Vagina (tissue), 2 donors: ENCODE measurements around the gene KAZN. TPM values are rescaled to one million over a fixed set of nuclear protein-coding genes. Genes with fewer than 3 reads are reported as not detected.
A peak's percentile ranks its signal among the peaks of the same experiment; 100 is the strongest.

Source experiments
- DNase-seq, 2 donors: peaks; one replicate each; pipeline ENCODE4 v3.0.0-alpha.2; 2017; ENCODE audit errors: extremely low spot score in 2 of 2
- H3K27ac ChIP-seq: fragments of 200-600 bp; sonication (generic); one replicate; pipeline ENCODE4 v1.5.1; 2019
- H3K27me3 ChIP-seq: fragments of 200-600 bp; sonication (generic); one replicate; pipeline ENCODE4 v1.5.1; 2019
- H3K36me3 ChIP-seq, 2 donors: fragments of 200-600 bp; sonication (generic); one replicate each; pipeline ENCODE4 v1.5.1; 2017 to 2019
- H3K4me1 ChIP-seq: fragments of 200-600 bp; sonication (generic); one replicate; pipeline ENCODE4 v1.5.1; 2019
- H3K4me3 ChIP-seq, 2 donors: fragments of 200-600 bp; sonication (generic); 1 replicate in 1 of 2; 2 replicates in 1 of 2; pipeline ENCODE4 v1.5.1; 2016 to 2019
- H3K9me3 ChIP-seq: fragments of 200-600 bp; sonication (generic); one replicate; pipeline ENCODE4 v1.5.1; 2019
- POLR2A ChIP-seq, 2 donors: fragments of 450-650 bp; IDR thresholded peaks; one replicate each; pipeline ENCODE4 v1.6.1; 2017; ENCODE audit warnings: antibody characterized with exemption in 2 of 2, mild to moderate bottlenecking in 2 of 2, moderate library complexity in 2 of 2
- POLR2AphosphoS5 ChIP-seq, 2 donors: sonication (generic); formaldehyde crosslinking; IDR thresholded peaks; one replicate each; pipeline ENCODE4 v1.9.0; 2017; ENCODE audit warnings: antibody characterized with exemption in 2 of 2, mild to moderate bottlenecking in 2 of 2, low read depth in 1 of 2; ENCODE audit not compliant: insufficient read depth in 1 of 2
- intact Hi-C: fragments of 100-400 bp; cut with DNase I; formaldehyde crosslinking; loops from one replicate; pipeline ENCODE4 v1.15.1; 2023
- total RNA-seq: library from RNA; depleted of rRNA; stranded (reverse); fragments of >200 nt; gene quantifications from one replicate; pipeline ENCODE4 v1.2.3, GENCODE V29; 2016
- TF ChIP-seq, protein P1 (sequence below), 3 experiments: fragments of 450-650 bp in 2 of 3; fragments of 200-600 bp in 1 of 3; sonication (generic) in 1 of 3; IDR thresholded peaks; one replicate each; pipeline ENCODE4 v1.5.1; 2017 to 2019; ENCODE audit warnings: antibody characterized with exemption in 3 of 3, mild to moderate bottlenecking in 2 of 3, moderate library complexity in 2 of 3

KAZN gene
- total RNA-seq, 1 donor from 2014 or later = 29.5 TPM

GRCh38 chr1:14822996-14823395 lies 224.5 kb downstream of the KAZN start:
- intact Hi-C loops = no loop called here
- Histone ChIP-seq H3K36me3 (no peaks in the 10 kb centered on the region), H3K4me1 (no peaks in the 10 kb centered on the region), H3K27ac (no peak overlapping the region), H3K27me3 (no peaks in the 10 kb centered on the region), H3K4me3 (no peak overlapping the region), H3K9me3 (no peaks in the 10 kb centered on the region)
- TF ChIP-seq POLR2A (IDR thresholded peaks at IDR 0.05) (no peak), POLR2AphosphoS5 (IDR thresholded peaks at IDR 0.05; ENCODE audit: insufficient read depth in 1 of 2, low read depth in 1 of 2) (no peak)
- TF ChIP-seq, protein P1, sequence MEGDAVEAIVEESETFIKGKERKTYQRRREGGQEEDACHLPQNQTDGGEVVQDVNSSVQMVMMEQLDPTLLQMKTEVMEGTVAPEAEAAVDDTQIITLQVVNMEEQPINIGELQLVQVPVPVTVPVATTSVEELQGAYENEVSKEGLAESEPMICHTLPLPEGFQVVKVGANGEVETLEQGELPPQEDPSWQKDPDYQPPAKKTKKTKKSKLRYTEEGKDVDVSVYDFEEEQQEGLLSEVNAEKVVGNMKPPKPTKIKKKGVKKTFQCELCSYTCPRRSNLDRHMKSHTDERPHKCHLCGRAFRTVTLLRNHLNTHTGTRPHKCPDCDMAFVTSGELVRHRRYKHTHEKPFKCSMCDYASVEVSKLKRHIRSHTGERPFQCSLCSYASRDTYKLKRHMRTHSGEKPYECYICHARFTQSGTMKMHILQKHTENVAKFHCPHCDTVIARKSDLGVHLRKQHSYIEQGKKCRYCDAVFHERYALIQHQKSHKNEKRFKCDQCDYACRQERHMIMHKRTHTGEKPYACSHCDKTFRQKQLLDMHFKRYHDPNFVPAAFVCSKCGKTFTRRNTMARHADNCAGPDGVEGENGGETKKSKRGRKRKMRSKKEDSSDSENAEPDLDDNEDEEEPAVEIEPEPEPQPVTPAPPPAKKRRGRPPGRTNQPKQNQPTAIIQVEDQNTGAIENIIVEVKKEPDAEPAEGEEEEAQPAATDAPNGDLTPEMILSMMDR (IDR thresholded peaks at IDR 0.05) = no peak
- DNase-seq = no peak

- no peak for DNase-seq
- intact Hi-C loops = no loop called here
- no peaks in the 10 kb centered on the region for H3K9me3 ChIP-seq
- H3K27ac ChIP-seq = peak overlapping the region; percentile 77
- no peaks in the 10 kb centered on the region for H3K36me3 ChIP-seq
- TF ChIP-seq, protein P1 (IDR thresholded peaks at IDR 0.05) = no peak
- no peak for TF ChIP-seq POLR2AphosphoS5 (IDR thresholded peaks at IDR 0.05; ENCODE audit: insufficient read depth in 1 of 2, low read depth in 1 of 2)
- no peak for TF ChIP-seq POLR2A (IDR thresholded peaks at IDR 0.05)
- no peak overlapping the region for H3K4me3 ChIP-seq
- H3K4me1 ChIP-seq = no peaks in the 10 kb centered on the region
- no peaks in the 10 kb centered on the region for H3K27me3 ChIP-seq
Measured at GRCh38 chr1:14824314-14824915, 225.9 kb downstream of the KAZN start.

GRCh38 chr1:14825396-14825795 lies 226.9 kb downstream of the KAZN start:
- no peaks in the 10 kb centered on the region for H3K27me3 ChIP-seq
- DNase-seq = no peak

DNA sequence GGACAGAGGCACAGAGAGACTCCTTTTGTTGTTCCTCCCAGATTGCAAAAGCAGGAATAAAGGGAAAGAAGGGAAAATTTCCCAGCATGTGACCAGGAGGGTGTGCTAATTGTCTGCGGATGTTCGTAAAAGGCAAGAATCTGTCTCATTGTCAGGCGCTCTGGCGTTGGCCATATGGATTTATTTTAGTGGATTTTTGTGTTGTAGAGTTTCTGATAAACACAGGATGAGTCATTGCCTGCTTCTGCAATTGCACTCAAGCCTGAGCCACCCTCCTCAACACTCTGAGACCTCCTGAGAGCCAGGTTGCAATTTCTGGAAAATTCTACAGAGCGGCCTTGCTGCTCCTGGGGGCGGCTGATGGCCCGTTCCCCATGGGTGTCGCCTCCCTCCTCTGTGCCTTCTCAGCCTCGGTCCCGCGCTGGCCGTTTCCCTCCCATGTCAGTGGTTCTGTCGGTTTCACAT lies 227.7 kb downstream of the KAZN start:
- H3K9me3 ChIP-seq = no peaks in the 10 kb centered on the region
- no peaks in the 10 kb centered on the region for H3K27me3 ChIP-seq
- H3K27ac ChIP-seq = peak overlapping the region; percentile 77
- no peaks in the 10 kb centered on the region for H3K4me1 ChIP-seq
- intact Hi-C loops = no loop called here
- TF ChIP-seq, protein P1 (IDR thresholded peaks at IDR 0.05) = no peak
- TF ChIP-seq POLR2AphosphoS5 (IDR thresholded peaks at IDR 0.05; ENCODE audit: insufficient read depth in 1 of 2, low read depth in 1 of 2) (peak; percentile 61 to 71), POLR2A (IDR thresholded peaks at IDR 0.05) (peak in 1 of 2 donors; percentile 5)
- H3K4me3 ChIP-seq = no peak overlapping the region
- no peaks in the 10 kb centered on the region for H3K36me3 ChIP-seq
- DNase-seq = peak in 1 of 2 donors; percentile 94

More at GRCh38 chr1:14825396-14825795, 226.9 kb downstream of the KAZN start:
- Histone ChIP-seq H3K27ac (peak overlapping the region; percentile 77), H3K36me3 (no peaks in the 10 kb centered on the region), H3K4me1 (no peaks in the 10 kb centered on the region), H3K4me3 (no peak overlapping the region), H3K9me3 (no peaks in the 10 kb centered on the region)
- intact Hi-C loops = no loop called here
- TF ChIP-seq POLR2A (IDR thresholded peaks at IDR 0.05) (no peak), POLR2AphosphoS5 (IDR thresholded peaks at IDR 0.05; ENCODE audit: insufficient read depth in 1 of 2, low read depth in 1 of 2) (no peak)
- TF ChIP-seq, protein P1 (IDR thresholded peaks at IDR 0.05) = no peak

GRCh38 chr1:14826731-14827326 lies 228.3 kb downstream of the KAZN start:
- TF ChIP-seq POLR2A (IDR thresholded peaks at IDR 0.05) (no peak), POLR2AphosphoS5 (IDR thresholded peaks at IDR 0.05; ENCODE audit: insufficient read depth in 1 of 2, low read depth in 1 of 2) (no peak)
- TF ChIP-seq, protein P1 (IDR thresholded peaks at IDR 0.05) = no peak
- no peaks in the 10 kb centered on the region for H3K36me3 ChIP-seq
- no peaks in the 10 kb centered on the region for H3K9me3 ChIP-seq
- no peak overlapping the region for H3K4me3 ChIP-seq
- intact Hi-C loops = no loop called here
- no peaks in the 10 kb centered on the region for H3K4me1 ChIP-seq
- peak overlapping the region; percentile 77 for H3K27ac ChIP-seq
- no peaks in the 10 kb centered on the region for H3K27me3 ChIP-seq
- no peak for DNase-seq
